GM12892 (cell line): Measurements from ENCODE around the gene PHACTR3.

Experiments used
- POLR2A ChIP-seq: IDR thresholded peaks from 2 replicates; pipeline ENCODE4 v1.6.1; 2011; ENCODE audit warnings: low read depth, low read length, control low read depth
- POLR2AphosphoS5 ChIP-seq: IDR thresholded peaks from 2 replicates; pipeline ENCODE4 v1.6.1; 2011; ENCODE audit warnings: low read depth, low read length, control low read depth
- TAF1 ChIP-seq: IDR thresholded peaks from 2 replicates; pipeline ENCODE4 v1.6.1; 2011; ENCODE audit warnings: low read depth, mild to moderate bottlenecking, control low read depth, low read length, borderline replicate concordance

- no peak for TF ChIP-seq TAF1
- no peak for TF ChIP-seq POLR2A
- TF ChIP-seq POLR2AphosphoS5: no peak
These were observed 176.3 kb downstream of the PHACTR3 start for GRCh38 chr20:59780494-59781185.
